Measurements from ENCODE around the gene SORL1-AS1.
"Not testable (repeated sequence)": the region's sequence is repeated elsewhere in the genome, so short reads cannot be mapped to it uniquely, and the experiment has no call there.

Gene SORL1-AS1

GRCh38 chr11:121426476-121427399 is 26.0 kb downstream of the SORL1-AS1 start:
- no peak for DNase-seq

GRCh38 chr11:121425828-121426227 is 26.9 kb downstream of the SORL1-AS1 start:
- DNase-seq, result no peak

DNA sequence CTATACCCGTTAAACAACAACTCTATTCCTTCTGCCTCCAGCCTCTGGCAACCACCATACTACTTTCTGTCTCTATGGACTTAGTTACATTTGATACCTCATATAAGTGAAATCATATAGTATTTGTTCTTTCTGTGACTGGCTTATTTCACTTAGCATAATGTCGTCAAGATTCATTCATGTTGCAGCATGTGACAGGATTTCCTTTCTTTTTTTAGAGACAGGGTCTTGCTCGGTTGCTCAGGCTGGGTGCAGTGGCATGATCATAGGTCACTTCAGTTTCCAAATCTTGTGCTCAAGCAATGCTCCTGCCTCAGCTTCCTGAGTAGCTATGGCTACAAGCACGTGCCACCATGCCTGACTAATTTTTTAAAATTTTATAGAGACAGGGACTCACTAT is 30.1 kb downstream of the SORL1-AS1 start:
- no peak for DNase-seq

DNA sequence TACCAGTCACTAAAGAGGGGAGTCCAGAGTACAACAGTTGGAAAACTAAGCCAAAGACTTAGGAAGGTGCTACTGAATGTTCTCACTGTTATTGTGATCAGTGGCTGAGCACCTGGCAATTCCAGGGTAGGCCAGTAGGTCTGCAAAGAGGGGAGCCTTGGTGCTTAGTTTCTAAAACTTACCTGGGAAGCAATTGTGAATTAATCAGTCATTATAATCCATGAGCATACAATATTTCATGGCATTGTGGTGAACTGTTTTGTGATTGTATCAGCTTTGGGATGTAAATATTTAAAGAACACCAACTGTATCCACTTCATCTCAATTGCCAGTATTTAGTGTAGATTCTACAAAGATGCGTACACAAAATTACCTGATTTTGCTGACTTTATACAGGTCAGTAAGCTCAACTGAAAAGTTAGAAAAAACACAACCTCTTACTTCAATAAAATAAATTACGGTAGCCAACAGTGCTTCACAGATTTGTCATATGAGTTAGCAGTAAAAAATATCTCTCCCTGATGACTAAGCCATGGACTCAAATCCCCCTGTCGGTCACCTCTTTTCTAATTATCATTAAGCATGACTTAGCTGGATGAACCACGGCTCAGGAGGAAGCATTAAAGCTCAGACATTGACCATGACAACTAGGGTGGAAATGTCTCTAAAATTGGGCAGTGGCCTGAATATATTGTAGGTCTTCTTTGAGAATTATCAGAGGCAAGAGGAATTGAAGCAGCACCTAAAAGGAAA is 31.4 kb downstream of the SORL1-AS1 start:
- DNase-seq, result no peak

DNA sequence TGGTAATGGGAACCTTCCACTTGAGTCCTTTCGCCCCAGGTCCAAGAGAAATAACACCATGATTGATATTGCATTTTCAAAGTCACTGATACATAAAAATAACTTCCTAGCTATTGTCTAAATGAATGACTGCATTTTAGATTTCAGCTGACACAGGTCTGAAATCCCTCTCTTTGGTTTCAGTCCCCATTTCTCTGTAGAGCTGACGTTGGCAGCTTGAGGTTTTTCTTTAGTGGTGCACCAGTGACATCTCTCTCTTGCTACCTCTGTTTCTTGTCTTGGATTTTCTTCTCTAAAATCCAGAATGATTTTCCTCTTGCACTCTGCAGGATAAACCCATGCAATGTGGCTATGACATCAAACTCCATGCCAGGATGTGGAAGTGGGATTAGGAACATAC is 32.4 kb downstream of the SORL1-AS1 start:
- no peak for DNase-seq

DNA sequence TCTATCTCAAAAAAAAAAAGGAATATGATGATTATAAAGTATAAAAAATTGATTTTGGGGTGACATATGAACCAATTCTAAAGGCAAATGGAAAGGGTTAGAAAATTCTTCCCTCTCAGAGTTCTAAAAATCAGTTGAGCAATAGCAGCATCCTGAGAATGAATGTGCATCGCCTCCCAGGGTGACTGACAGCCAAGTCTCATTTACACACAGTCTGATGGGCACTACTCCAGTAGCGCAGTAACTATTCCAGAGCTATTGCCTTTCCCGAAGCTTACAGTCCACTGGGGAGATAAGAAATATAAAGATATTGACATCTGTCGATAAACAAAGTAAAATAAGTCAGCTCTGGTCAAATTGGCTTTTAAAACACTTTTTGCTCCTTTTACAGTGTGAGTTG is 32.9 kb downstream of the SORL1-AS1 start:
- no peak for DNase-seq

DNA sequence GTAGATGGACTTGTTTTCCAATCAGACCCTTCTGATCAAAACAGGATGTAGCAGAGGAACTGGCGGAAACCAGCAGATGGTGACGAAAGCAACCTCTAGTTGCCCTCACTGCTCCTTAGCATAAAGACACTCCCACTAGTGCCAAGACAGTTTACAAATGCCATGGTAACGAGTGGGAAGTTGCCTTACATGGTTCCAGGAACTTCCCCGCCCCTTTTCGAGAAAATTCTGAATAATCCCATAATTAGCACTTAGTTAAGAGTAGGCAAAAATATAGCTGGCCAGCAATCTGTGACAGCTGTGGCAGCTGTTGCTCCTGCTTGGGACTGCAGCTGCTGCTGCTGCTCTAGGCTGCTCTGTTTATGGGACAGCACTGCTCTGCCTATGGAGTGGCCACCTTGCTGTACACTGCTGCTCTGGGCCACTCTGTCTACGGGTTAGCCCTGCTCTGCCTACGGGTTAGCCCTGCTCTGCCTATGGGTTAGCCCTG is 34.1 kb downstream of the SORL1-AS1 start:
- DNase-seq, result no peak

- DNase-seq, result no peak
These were observed 35.2 kb downstream of the SORL1-AS1 start for GRCh38 chr11:121417607-121418006.

- no peak for DNase-seq
These were observed 35.7 kb downstream of the SORL1-AS1 start for GRCh38 chr11:121417055-121417551.

GRCh38 chr11:121415856-121416255 is 36.9 kb downstream of the SORL1-AS1 start:
- DNase-seq, result no peak

DNA sequence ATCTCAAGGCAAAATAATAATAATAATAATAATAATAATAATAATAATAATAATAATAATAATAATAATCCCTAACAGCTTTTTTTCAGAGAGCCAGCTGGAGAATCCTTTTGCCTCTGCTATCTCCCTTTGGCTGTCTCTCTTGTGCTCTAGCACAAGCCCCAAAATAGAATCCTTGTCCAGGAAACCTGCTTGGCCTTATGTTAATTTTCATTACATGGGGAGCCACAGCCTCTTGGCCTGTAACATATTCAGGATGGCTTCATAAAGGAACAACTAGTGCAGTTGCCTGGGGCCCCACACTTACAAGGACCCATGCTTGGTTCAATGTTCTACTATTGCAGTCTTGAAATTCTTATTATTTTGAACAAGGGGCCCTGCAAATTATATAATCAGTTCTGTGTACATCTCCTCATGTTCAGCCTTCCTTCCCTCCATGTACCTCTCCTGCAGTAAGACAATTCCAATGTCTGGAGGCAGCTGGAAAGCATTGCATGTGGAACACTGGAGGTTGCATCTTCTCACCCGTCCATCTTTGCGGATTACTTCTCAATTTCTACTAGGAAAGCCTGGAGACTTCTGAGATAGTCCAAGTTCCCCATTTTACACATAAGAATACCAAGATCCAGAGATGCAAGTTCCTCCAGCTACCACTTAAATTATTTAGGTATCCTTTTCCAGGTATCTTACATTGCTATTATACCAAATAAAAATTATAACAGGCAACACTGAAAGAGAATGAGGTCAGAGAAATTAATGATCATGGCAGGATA is 38.4 kb downstream of the SORL1-AS1 start:
- no peak for DNase-seq

- no peak for DNase-seq
These were observed 39.9 kb downstream of the SORL1-AS1 start for GRCh38 chr11:121412711-121413415.

DNA sequence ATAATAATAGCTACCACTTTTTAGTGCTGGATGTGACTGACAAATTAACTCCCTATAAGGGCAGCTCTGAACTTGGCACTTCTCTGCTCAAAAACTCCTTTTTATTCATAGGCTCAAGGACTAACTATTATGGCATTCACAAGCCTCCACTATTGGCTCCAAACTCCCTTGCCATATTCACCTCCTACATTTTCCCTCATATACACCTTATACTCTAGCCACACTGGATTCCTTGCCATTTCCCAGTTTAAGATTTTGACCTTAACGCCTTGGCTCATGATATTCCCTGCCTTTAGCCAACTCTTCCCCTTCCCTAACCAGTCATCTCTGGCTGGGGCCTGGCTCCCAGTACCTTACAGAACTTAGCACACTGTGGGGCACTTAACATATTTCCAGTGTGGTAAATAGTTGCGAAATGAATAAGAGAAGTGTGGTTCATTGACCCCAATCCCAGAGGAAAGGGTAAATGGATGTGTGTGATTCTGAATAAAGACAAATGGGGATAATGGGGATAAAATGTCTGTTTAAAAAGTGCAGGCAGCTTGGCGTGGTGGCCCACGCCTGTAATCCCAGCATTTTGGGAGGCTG is 40.7 kb downstream of the SORL1-AS1 start:
- DNase-seq, result no peak

DNA sequence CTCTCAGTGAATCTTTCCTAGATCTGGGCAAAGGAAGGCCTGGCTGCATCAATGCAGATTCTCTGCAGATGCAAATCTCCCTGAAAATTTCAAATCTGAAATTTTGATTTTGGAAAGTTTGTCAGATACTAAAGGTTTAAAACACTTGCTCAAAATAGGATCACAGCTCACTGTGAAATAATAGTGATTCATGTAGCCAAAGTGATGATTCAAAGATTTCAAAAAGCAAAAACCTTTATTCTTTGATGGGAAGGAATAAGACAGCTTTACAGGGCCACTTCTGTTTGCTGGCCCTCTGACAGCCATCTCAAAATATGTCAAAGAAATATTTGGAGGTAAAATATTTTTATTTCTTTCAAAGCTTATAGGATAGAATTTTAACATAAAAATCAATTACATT is 41.4 kb downstream of the SORL1-AS1 start:
- DNase-seq, result not testable (repeated sequence)

- DNase-seq, result not testable (repeated sequence)
These were observed 42.7 kb downstream of the SORL1-AS1 start for GRCh38 chr11:121410041-121410440.

- DNase-seq, result no peak
These were observed 43.9 kb downstream of the SORL1-AS1 start for GRCh38 chr11:121408830-121409229.

GRCh38 chr11:121406291-121406690 is 46.5 kb downstream of the SORL1-AS1 start:
- DNase-seq, result no peak

DNA sequence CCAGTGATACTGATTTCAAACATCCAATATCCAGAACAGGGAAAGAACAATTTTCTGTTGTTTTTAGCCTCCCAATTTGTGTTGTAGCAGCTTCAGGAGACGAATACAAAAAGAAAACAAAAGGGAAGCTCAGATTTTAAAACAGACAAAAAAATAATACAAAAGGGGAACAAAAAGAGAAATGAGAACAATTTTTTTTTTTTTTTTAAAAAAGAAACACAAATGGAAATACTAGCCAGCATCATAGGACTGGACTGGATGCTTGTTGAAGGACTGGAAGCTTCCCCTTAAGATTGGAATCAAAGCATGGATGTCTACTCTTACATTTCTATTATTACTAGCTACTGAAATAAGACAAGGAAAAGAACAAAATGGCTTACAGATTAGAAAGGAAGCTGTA is 47.1 kb downstream of the SORL1-AS1 start:
- no peak for DNase-seq

GRCh38 chr11:121394785-121395184 is 58.0 kb downstream of the SORL1-AS1 start:
- no peak for DNase-seq

- no peak for DNase-seq
These were observed 58.9 kb downstream of the SORL1-AS1 start for GRCh38 chr11:121393855-121394254.

DNA sequence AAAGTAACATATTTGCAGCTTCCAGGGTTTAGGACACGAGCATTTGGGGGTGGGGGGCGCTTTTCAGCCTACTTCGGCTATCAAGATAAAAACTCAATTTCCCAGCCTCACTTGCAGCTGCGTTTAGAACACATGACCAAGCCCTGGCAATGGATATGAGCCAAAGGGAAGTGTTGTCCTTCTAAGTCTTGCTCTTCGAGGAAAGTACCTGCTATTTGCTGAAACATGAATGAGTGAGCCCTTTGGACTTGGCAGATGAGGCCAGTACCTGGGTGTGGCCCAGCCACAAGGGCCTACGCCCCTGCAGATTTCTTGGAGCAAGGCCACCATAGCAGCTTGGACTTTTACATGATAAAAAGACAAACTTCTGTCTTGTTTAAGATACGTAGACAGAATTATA is 60.9 kb downstream of the SORL1-AS1 start:
- no peak for DNase-seq

DNA sequence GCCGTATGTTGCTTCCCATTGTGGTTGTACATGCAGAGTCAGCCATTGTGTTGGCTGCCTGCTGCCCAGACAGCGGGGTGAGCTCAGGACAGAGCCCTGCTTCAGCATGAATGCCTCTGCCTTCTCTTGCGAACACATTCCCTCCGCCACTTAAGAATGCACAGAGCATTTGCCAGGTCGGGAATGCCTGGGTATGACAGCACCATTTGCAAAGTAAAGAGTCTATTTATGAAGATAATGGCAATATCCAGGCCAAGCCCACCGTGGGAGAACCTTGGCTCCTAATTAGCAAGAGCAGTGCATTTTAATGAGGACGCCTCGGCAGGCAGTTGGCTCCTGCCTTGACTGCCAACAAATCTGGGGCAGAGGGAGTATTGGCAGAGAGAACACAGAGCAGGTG is 63.1 kb downstream of the SORL1-AS1 start:
- no peak for DNase-seq
